HG03558 (cell line): Measurements from ENCODE around the gene SAXO2.
"Not testable (repeated sequence)": the region's sequence is repeated elsewhere in the genome, so short reads cannot be mapped to it uniquely, and the experiment has no call there.

Experiments used
- ATAC-seq: cut with Tn5 transposase; IDR thresholded peaks from one replicate; pipeline ENCODE4 v1.9.1; 2021; ENCODE audit warnings: moderate number of reproducible peaks; ENCODE audit not compliant: unreplicated experiment; ENCODE audit errors: extremely low read depth

Gene SAXO2

GRCh38 chr15:82313446-82313845 lies 50.8 kb downstream of the SAXO2 start:
- no peak for ATAC-seq

GRCh38 chr15:82313951-82314768 lies 51.5 kb downstream of the SAXO2 start:
- ATAC-seq, result not testable (repeated sequence)

DNA sequence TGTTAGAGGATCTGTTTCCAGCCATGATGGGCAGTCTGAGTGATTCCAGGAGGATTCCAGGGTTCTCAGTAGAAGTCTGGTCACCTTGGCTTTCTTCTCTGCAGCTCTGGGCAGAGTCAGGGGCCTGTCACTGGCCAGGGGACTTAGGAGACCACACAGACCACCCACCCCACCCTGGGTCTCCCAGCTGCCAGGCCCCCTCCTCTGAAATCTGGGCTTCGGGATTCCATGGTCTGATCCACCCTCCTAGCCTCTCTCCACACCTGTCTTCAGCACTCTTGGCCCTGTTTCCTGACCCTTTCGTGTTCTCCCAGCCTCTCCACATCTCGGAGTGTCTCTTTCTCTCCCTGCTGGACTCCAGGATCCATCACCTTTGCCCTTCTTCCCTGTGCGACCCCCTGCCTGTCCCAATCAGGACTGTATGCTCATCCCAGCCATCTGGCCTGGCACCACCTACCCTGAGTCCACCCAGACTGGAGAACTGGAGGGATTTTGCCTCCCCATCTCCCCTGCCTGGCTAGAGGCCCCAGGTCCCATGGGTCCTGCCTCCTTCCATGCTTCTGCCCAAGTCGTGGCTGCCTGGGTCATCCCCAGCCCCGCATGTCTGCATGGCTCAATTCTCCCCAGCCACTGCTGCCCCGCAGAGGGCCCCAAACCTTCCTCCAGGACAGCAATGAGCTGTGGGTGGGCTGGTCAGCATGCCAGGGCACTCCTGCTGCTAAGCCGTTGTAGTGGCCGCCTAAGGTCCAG lies 52.3 kb downstream of the SAXO2 start:
- ATAC-seq, result no peak

DNA sequence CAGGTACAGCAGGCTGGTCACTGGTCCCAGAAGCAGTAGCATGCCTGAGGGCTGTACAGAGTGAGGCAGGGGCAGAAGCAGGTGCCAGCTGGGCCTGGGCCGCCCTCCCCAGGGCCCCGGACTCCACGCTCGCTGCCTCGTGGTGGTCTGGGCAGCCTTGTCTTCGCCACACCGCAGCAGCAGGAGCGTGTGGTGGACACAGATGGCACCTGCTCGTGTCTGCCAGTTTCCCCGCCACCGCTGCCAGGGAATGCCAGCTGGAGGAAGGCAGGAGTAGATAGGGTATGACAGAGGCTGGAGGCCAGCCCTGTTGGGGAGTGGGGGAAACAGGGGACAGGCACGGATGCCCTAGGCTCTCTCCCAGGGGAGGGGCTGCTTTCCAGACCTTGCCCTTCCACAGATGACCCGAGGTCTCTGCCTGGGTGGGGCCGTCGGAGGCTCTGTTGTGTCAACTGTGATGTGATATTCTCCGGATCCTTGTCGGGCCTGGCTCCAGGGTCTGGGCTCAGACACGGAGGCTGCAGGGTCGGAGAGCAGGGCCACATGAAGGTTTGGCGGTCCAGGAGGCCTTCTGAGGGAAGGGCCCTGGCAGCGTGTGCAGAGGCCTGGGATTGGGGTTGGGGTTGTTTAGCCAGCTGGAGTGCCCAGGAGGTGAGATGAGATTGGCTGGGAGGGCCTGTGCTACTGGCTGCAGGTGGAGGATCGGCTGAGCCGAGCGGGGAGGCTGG lies 53.1 kb downstream of the SAXO2 start:
- no peak for ATAC-seq

DNA sequence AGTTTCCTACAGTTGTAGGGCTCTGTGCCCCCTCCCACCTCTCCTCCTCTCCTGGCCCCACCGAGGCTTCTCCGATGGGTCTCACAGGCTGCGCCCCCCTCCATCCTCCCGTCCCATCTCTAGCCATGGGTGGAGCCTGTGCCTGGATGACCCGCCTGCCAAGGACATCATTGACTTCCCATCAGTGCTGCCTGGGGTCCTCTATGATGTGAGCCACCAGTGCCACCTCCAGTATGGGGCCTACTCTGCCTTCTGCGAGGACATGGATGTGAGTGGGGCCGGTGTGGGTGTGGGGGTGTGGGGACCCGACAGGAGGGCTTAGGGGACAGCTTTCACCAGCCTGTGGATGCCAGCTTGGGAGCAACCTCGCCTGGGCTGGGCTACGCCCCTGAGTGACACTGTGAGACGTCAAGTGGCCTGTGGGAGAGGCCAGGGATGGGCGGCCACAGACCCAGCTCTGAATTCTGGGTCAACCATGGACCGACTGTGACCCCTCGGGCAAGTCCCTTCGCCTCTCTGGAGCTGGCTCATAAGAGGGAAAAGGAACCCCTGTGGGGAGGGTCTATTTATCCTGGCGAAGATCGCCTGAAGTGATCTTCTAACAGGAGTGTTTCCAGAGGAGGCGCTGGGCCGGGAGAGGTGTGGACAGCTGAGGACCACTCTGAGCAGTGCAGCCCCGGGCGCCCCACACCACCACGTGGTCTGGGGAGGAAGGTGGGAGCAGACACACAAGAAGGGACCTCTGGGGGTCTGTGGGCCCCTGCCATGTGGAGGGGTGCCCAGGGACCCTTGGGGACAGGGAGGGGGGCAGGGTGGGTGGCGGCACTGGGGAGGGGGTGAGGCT lies 53.9 kb downstream of the SAXO2 start:
- not testable (repeated sequence) for ATAC-seq

- ATAC-seq, result no peak
Measured at GRCh38 chr15:82317091-82317489, 54.5 kb downstream of the SAXO2 start.

DNA sequence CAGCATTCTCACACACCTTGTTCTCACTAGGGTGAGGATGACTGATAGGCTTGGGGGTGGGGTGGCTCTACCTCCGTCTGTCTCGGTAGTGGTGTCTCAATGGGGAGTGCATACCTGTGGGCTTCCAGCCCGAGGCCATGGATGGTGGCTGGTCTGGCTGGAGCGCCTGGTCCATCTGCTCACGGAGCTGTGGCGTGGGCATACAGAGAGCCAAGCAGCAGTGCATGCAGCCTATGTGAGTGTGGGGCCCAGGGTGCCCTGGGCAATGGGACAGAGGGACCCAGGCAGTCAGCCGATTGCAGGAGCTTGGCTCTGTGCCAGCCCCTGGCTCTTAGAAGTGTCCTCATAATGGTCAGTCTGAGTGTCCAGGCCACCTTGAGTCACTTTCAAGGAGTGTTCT lies 54.9 kb downstream of the SAXO2 start:
- not testable (repeated sequence) for ATAC-seq

- not testable (repeated sequence) for ATAC-seq
Measured at GRCh38 chr15:82318281-82318680, 55.7 kb downstream of the SAXO2 start.

- ATAC-seq, result not testable (repeated sequence)
Measured at GRCh38 chr15:82319522-82320278, 57.1 kb downstream of the SAXO2 start.

- not testable (repeated sequence) for ATAC-seq
Measured at GRCh38 chr15:82320861-82321260, 58.2 kb downstream of the SAXO2 start.

GRCh38 chr15:82322488-82322887 lies 59.9 kb downstream of the SAXO2 start:
- ATAC-seq, result not testable (repeated sequence)

DNA sequence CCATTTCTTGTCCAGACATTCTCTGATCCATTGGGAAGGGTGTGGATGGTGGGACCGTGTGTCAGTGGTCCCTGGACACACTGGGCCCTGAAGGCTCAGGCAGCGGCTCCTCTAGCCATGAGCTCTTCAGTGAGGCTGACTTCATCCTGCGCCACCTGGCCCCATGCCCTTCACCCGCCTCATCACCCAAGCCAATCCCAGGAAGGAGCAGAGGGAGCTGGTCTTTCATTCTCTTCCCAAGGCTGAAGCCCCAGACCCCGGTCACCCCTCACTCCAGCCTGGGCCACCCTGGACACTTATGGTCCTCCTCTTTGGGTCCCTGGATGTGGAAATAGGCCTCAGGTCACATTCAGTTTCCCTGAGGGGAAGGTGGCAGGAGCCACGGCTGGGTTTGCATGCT lies 62.2 kb downstream of the SAXO2 start:
- ATAC-seq, result not testable (repeated sequence)

GRCh38 chr15:82325646-82326045 lies 63.0 kb downstream of the SAXO2 start:
- not testable (repeated sequence) for ATAC-seq

- not testable (repeated sequence) for ATAC-seq
Measured at GRCh38 chr15:82326896-82327295, 64.3 kb downstream of the SAXO2 start.

DNA sequence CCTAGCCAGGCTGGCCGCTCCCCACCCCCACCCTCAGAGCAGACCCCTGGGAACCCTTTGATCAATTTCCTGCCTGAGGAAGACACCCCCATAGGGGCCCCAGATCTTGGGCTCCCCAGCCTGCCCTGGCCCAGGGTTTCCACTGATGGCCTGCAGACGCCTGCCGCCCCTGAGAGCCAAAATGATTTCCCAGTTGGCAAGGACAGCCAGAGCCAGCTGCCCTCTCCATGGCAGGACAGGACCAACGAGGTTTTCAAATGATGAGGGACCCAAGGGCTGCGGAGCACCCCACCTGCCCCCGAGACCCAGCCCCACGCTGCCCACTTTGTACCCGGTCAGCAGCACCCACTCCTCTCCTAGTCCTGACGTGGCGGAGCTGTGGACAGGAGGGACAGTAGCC lies 64.8 kb downstream of the SAXO2 start:
- not testable (repeated sequence) for ATAC-seq

GRCh38 chr15:82329039-82329438 lies 66.4 kb downstream of the SAXO2 start:
- not testable (repeated sequence) for ATAC-seq

GRCh38 chr15:82330921-82331320 lies 68.3 kb downstream of the SAXO2 start:
- not testable (repeated sequence) for ATAC-seq

DNA sequence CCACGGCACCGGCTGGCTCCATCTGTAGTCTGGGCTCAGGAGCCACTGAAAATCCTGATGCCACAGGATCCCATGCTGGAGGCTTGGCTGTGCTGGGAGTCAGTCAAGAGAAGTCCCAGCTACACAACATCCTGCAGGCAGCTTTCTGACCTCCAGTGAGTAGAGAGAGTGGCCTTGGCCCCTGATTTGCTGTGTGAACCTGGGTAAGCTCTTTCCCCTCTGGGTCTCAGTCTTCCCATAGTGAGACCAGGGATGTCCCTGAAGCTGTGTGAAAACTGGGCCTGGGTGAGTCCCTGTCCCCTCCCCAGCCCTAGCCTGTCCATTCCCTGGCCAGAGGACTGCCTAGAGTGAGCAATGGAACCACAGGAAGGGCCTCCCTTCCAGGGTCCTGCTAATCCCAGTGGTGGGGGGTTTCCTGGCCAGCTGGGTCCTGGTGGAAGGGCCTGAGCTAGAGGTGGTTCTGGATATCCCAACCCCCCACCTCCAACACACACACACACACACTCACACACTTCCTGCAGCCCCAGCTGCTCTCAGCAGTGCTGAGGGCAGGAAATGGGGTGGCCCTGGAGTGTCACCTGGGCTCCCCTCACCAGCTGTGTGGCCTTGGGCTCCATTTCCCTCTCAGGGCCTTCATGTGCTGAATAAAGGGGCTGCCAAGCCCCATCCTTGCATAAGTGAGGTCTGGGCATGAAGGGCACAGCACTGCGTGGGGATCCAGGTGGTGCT lies 69.1 kb downstream of the SAXO2 start:
- not testable (repeated sequence) for ATAC-seq
